KMS-11 (cell line): ENCODE results near the gene RASGRF2.

Experiments
- H2AFZ ChIP-seq: fragments of 200-600 bp; sonication (generic); 2 replicates; pipeline ENCODE4 v1.6.1; 2016; ENCODE audit warnings: antibody characterized with exemption, mixed run types, low read depth
- H3K27ac ChIP-seq: fragments of 200-600 bp; sonication (generic); 2 replicates; pipeline ENCODE4 v1.6.1; 2016; ENCODE audit warnings: mild to moderate bottlenecking, mixed run types
- H3K27me3 ChIP-seq: fragments of 200-600 bp; sonication (generic); 2 replicates; pipeline ENCODE4 v1.6.1; 2017; ENCODE audit warnings: mild to moderate bottlenecking, low read depth, mixed run types, moderate library complexity; ENCODE audit not compliant: insufficient read depth
- H3K36me3 ChIP-seq: fragments of 200-600 bp; sonication (generic); 2 replicates; pipeline ENCODE4 v1.6.1; 2017; ENCODE audit warnings: mild to moderate bottlenecking, mixed run types; ENCODE audit not compliant: insufficient read depth
- H3K4me1 ChIP-seq: fragments of 200-600 bp; sonication (generic); 2 replicates; pipeline ENCODE4 v1.6.1; 2016; ENCODE audit warnings: mild to moderate bottlenecking, low read depth, mixed run types; ENCODE audit not compliant: poor library complexity, severe bottlenecking
- H3K4me2 ChIP-seq: fragments of 200-600 bp; sonication (generic); 2 replicates; pipeline ENCODE4 v1.7.0; 2016; ENCODE audit warnings: mild to moderate bottlenecking, mixed run types
- H3K4me3 ChIP-seq: fragments of 200-600 bp; sonication (generic); IDR thresholded peaks from 2 replicates; pipeline ENCODE4 v1.6.1; 2017; ENCODE audit warnings: low read depth, low read length, mixed read lengths; ENCODE audit not compliant: insufficient read depth
- H3K79me2 ChIP-seq: fragments of 200-600 bp; sonication (generic); 2 replicates; pipeline ENCODE4 v1.6.1; 2016; ENCODE audit warnings: low read depth, mixed run types; ENCODE audit not compliant: insufficient read depth
- H3K9ac ChIP-seq: fragments of 200-600 bp; sonication (generic); 2 replicates; pipeline ENCODE4 v1.6.1; 2016; ENCODE audit warnings: mild to moderate bottlenecking, mixed run types
- H4K20me1 ChIP-seq: fragments of 200-600 bp; sonication (generic); 2 replicates; pipeline ENCODE4 v1.6.1; 2016; ENCODE audit warnings: mild to moderate bottlenecking, mixed run types; ENCODE audit not compliant: insufficient read depth
- TF ChIP-seq, protein P1 (sequence below): fragments of 200-600 bp; sonication (generic); conservative IDR thresholded peaks from 2 replicates; pipeline ENCODE4 v1.6.1; 2017; ENCODE audit warnings: low read depth, mild to moderate bottlenecking, antibody characterized with exemption, low read length, moderate library complexity, mixed read lengths

Gene RASGRF2

GRCh38 chr5:81068063-81068462 lies 107.9 kb downstream of the RASGRF2 start:
- H3K4me3 ChIP-seq, result no peak overlapping the region
- H3K79me2 ChIP-seq, result no peaks in the 10 kb centered on the region
- H3K4me2 ChIP-seq, result no peak overlapping the region
- H4K20me1 ChIP-seq, result no peaks in the 10 kb centered on the region
- TF ChIP-seq, protein P1, sequence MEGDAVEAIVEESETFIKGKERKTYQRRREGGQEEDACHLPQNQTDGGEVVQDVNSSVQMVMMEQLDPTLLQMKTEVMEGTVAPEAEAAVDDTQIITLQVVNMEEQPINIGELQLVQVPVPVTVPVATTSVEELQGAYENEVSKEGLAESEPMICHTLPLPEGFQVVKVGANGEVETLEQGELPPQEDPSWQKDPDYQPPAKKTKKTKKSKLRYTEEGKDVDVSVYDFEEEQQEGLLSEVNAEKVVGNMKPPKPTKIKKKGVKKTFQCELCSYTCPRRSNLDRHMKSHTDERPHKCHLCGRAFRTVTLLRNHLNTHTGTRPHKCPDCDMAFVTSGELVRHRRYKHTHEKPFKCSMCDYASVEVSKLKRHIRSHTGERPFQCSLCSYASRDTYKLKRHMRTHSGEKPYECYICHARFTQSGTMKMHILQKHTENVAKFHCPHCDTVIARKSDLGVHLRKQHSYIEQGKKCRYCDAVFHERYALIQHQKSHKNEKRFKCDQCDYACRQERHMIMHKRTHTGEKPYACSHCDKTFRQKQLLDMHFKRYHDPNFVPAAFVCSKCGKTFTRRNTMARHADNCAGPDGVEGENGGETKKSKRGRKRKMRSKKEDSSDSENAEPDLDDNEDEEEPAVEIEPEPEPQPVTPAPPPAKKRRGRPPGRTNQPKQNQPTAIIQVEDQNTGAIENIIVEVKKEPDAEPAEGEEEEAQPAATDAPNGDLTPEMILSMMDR, result no peak
- no peak overlapping the region for H3K27ac ChIP-seq
- no peaks in the 10 kb centered on the region for H3K27me3 ChIP-seq
- H3K9ac ChIP-seq, result no peak overlapping the region
- H3K36me3 ChIP-seq, result no peaks in the 10 kb centered on the region
- no peak overlapping the region for H2AFZ ChIP-seq
- no peaks in the 10 kb centered on the region for H3K4me1 ChIP-seq

DNA sequence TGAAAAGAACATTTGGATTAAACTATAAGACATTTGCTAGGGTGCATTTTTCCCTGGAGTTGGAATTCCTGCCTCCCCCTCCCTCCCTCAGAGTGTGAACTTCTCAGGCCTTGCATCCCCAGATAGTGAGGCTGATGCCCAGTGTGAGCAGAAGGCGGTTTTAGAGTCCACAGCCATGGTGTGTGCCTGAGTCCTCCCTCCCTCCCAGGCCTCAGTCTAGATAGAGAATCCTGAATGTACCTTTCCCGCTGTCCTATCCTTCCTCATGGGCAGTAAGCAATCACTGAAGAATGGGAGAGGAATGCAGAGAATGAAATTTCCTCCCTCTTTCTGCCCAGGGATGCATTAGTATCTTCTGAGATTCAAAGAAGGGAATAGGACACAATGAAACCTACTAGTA lies 108.5 kb downstream of the RASGRF2 start:
- Histone ChIP-seq H3K27ac (no peak overlapping the region), H3K9ac (no peak overlapping the region), H2AFZ (no peak overlapping the region), H3K36me3 (no peaks in the 10 kb centered on the region), H4K20me1 (no peaks in the 10 kb centered on the region), H3K27me3 (no peaks in the 10 kb centered on the region), H3K4me3 (no peak overlapping the region), H3K4me1 (no peaks in the 10 kb centered on the region), H3K79me2 (no peaks in the 10 kb centered on the region), H3K4me2 (no peak overlapping the region)
- TF ChIP-seq, protein P1, result no peak

- Histone ChIP-seq H3K27ac (no peak overlapping the region), H3K27me3 (no peaks in the 10 kb centered on the region), H3K36me3 (no peaks in the 10 kb centered on the region), H3K4me1 (no peaks in the 10 kb centered on the region), H3K4me3 (no peak overlapping the region), H3K4me2 (no peak overlapping the region), H3K9ac (no peak overlapping the region), H4K20me1 (no peaks in the 10 kb centered on the region), H2AFZ (no peak overlapping the region), H3K79me2 (no peaks in the 10 kb centered on the region)
- TF ChIP-seq, protein P1, result no peak
Measured at GRCh38 chr5:81069990-81070389, 109.8 kb downstream of the RASGRF2 start.

DNA sequence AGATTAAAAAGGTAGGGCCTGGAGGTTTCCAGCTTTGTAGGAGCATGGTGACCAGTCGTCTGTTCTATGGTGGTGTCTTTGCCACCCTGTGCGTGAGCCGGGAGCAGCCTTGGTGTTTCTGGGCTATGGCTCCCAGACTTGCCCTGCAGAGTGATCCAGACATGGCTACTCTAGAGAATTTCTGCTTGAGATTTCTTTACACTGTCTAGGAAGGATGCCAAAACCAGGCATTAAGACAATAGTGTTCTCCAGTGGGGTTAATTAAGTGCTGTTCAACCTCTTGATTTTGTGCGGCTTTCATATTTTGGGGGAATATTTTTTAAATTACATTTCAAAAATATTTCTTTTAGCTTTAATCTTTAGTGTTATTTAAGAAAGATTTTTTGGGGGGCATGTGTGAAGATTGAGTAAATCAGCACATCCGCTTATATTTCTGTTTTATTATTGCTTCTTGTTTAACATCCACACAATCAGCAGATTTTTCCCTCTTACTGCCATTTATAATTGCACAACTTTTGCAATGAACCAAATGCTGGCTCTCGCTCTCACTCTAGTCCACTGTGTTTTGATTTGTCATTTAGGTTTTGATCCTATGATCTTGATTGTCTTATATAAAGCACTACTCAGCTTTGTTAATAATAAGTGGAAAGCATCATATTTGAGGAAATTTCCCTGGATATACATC lies 110.5 kb downstream of the RASGRF2 start:
- no peaks in the 10 kb centered on the region for H4K20me1 ChIP-seq
- no peaks in the 10 kb centered on the region for H3K79me2 ChIP-seq
- H3K27ac ChIP-seq, result no peak overlapping the region
- H3K4me1 ChIP-seq, result no peaks in the 10 kb centered on the region
- H3K4me2 ChIP-seq, result no peak overlapping the region
- no peak overlapping the region for H2AFZ ChIP-seq
- TF ChIP-seq, protein P1, result no peak
- H3K36me3 ChIP-seq, result no peaks in the 10 kb centered on the region
- H3K4me3 ChIP-seq, result no peak overlapping the region
- H3K9ac ChIP-seq, result no peak overlapping the region
- no peaks in the 10 kb centered on the region for H3K27me3 ChIP-seq
